ENCODE measurements around the gene RTN4R. TPM values are rescaled to one million over a fixed set of nuclear protein-coding genes. Genes with fewer than 3 reads are reported as not detected.

The RTN4R gene
- total and polyA plus RNA-seq, 2 of the 13 experiments (the other 11 are each of a cell fraction or from before 2014, with no cell fraction given), result 0.22 to 0.77 TPM

- in situ Hi-C loops (cut with HindIII; ENCODE audit: extremely low pct_ligation_motif_present, low pct_unique_long_range_greater_than_20kb), result no loop called here
- ATAC-seq (no peak), DNase-seq (ENCODE audit: low spot score) (no peak), FAIRE-seq (no peak)
- intact Hi-C loops (cut with micrococcal nuclease; ENCODE audit: unreplicated experiment), result no loop called here
- no peak overlapping the region for H3K9ac ChIP-seq (ENCODE audit: insufficient read depth, low read depth, low read length)
- ChIA-PET CTCF (ENCODE audit: low intra/inter-chr PET ratio, low total read pairs) (no interaction called here), POLR2A (no interaction called here)
- H3K79me2 ChIP-seq (ENCODE audit: insufficient read depth, low read length), result no peaks in the 10 kb centered on the region
- no peaks in the 10 kb centered on the region for H4K20me1 ChIP-seq (ENCODE audit: insufficient read depth, low read length)
- BruUV-seq (replicated peaks), result no TSS peak
- no peak overlapping the region for H3K4me2 ChIP-seq (ENCODE audit: low read depth, low read length)
- no peaks in the 10 kb centered on the region for H3K36me3 ChIP-seq (replicated peaks in 1 of 2; ENCODE audit: control insufficient read depth in 1 of 2, insufficient read depth in 2 of 2, low read length in 2 of 2)
- H3K27me3 ChIP-seq (ENCODE audit: control insufficient read depth in 1 of 2, insufficient read depth in 2 of 2, low read length in 2 of 2), result peaks cover 0 to 18% of the 10 kb centered on the region in 2 experiments; a peak in 1 of 5 replicates
- no peak overlapping the region for H2AFZ ChIP-seq (ENCODE audit: low read length)
- H3K9me3 ChIP-seq (ENCODE audit: low read length), result no peaks in the 10 kb centered on the region
- H3K27ac ChIP-seq (ENCODE audit: extremely low read length, insufficient read depth, low read length), result no peak overlapping the region
- H3K4me1 ChIP-seq (ENCODE audit: insufficient read depth, low read length), result 0 out of 2 replicates have a peak, but pooled peaks cover 10% of the 10 kb centered on the region
- 62% methylated on average over 7 of the region's 13 CpGs for WGBS (ENCODE audit: low lambda C conversion rate)
- H3K4me3 ChIP-seq (replicated peaks in 1 of 3; ENCODE audit: insufficient read depth in 1 of 3, low read depth in 2 of 3, low read length in 3 of 3), result no peak overlapping the region
- TF ChIP-seq TAF1 (CRISPR knock-in tag; IDR thresholded peaks at IDR 0.05) (no peak), HNRNPUL1 (IDR thresholded peaks at IDR 0.05; ENCODE audit: low read depth, low read length) (no peak), POLR2AphosphoS2 (IDR thresholded peaks at IDR 0.05; ENCODE audit: low read depth, low read length) (no peak), MYC (CRISPR knock-in tag; IDR thresholded peaks at IDR 0.05; ENCODE audit: borderline replicate concordance) (no peak), ZNF180 (CRISPR knock-in tag; IDR thresholded peaks at IDR 0.05; ENCODE audit: borderline replicate concordance, low read depth) (no peak), IRX3 (CRISPR knock-in tag; IDR thresholded peaks at IDR 0.05; ENCODE audit: borderline replicate concordance, low read depth) (no peak), DBP (CRISPR knock-in tag; IDR thresholded peaks at IDR 0.05; ENCODE audit: not compliant biosample characterization) (no peak), ISX (CRISPR knock-in tag; conservative IDR thresholded peaks at IDR 0.05) (no peak), BHLHE40 (IDR thresholded peaks at IDR 0.05; ENCODE audit: low read length) (no peak), ZNF574 (CRISPR knock-in tag; IDR thresholded peaks at IDR 0.05) (no peak), ZNF563 (CRISPR knock-in tag; IDR thresholded peaks at IDR 0.05) (no peak), SNAPC4 (CRISPR knock-in tag; IDR thresholded peaks at IDR 0.05) (no peak), SRSF9 (IDR thresholded peaks at IDR 0.05; ENCODE audit: borderline replicate concordance, insufficient read depth, low read depth, low read length, poor library complexity, severe bottlenecking) (no peak), JARID2 (CRISPR knock-in tag; IDR thresholded peaks at IDR 0.05; ENCODE audit: insufficient replicate concordance) (no peak), ZBTB46 (CRISPR knock-in tag; IDR thresholded peaks at IDR 0.05; ENCODE audit: borderline replicate concordance) (no peak)
These were observed 47.5 kb downstream of the RTN4R start for GRCh38 chr22:20220629-20221026.

Data from HepG2 (cell line).